Stimulated activated CD8-positive, alpha-beta memory T cell treated with anti-CD3 and anti-CD28 coated beads, Interleukin-7, amount 100 ng/mL, for 48 hours (primary cell): ENCODE measurements around the gene RGS19.

Experiments used
- DNase-seq, 2 donors: peaks; one replicate each; pipeline ENCODE4 v3.0.0-alpha.2; 2020; ENCODE audit warnings: low read depth in 1 of 2; ENCODE audit errors: extremely low read depth in 1 of 2

Gene RGS19

GRCh38 chr20:64037498-64038213 lies 41.7 kb downstream of the RGS19 start:
- no peak for DNase-seq

GRCh38 chr20:64037199-64037497 lies 42.2 kb downstream of the RGS19 start:
- no peak for DNase-seq

DNA sequence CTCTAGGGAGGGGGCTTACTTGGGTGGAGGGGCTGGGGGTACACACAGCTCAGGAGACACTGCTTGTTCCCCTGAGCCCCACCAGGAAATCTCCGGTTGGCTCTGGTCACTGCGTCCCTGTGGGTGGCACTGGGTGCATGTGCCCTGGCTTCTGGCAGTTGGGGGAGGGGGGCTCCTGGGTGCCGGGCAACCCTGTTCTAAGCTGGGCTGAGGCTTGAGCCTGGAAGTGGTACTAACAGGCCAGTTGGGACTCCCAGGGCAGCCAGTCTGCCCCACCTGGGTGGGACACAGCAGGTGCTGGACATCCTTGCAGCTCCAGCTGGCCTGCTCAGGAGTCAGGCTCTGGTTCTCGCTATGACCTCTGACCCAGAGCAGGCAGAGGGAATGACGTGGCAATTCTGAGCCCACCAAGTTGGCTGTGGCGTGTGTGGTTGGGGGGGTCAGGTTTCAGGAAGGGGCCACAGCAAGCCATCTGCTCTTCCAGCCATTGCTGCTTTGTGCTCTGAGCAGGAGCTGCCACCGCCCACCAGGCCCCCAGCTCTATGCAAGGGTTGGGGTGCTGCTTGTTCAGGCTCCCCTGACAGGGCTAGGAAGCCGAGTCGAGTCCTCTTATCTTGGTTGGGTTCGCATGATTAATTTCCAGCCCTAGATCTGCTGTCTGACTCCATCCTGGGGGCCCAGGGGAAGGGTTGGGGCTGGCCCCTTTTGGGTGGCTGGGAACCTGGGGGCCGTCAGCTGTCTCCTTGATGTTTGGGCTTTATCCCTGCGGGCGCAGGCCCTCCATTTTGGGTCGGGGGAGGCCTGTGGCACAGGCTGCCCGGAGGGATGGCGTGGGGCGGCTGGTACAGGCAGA lies 42.7 kb downstream of the RGS19 start:
- DNase-seq = peak in 1 of 2 donors; percentile 65

DNA sequence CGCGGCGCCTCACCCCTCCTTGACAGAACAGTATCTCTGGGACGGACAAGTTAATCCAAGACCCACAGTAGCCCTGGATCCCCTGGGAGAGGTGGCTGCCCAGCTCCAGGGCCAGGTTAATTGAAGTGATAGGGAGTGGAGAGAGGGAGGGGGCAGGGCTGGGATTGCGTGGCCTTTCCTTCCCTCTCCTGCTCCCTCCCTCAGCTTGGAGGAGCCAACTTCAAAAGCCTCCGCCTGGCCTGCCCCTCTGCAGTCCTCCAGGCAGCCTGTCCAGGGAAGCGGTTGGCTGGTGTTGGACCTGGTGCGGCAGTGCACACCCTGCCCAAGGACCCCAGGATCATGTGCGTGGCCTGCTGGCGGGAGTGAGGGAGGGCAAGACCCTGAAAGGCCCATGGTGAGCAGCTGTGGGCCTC lies 43.4 kb downstream of the RGS19 start, which contains the start of gene C20orf204:
TSS of gene C20orf204 (plus strand) at position 250 of the 413 bp plus-strand sequence. CDS start at position 392, 142 bp downstream.
- no peak for DNase-seq

GRCh38 chr20:64035066-64035932 lies 44.0 kb downstream of the RGS19 start:
- peak; percentile 25 to 63 for DNase-seq

GRCh38 chr20:64033981-64034493 lies 45.3 kb downstream of the RGS19 start:
- no peak for DNase-seq

GRCh38 chr20:64032706-64033624 lies 46.4 kb downstream of the RGS19 start:
- no peak for DNase-seq

DNA sequence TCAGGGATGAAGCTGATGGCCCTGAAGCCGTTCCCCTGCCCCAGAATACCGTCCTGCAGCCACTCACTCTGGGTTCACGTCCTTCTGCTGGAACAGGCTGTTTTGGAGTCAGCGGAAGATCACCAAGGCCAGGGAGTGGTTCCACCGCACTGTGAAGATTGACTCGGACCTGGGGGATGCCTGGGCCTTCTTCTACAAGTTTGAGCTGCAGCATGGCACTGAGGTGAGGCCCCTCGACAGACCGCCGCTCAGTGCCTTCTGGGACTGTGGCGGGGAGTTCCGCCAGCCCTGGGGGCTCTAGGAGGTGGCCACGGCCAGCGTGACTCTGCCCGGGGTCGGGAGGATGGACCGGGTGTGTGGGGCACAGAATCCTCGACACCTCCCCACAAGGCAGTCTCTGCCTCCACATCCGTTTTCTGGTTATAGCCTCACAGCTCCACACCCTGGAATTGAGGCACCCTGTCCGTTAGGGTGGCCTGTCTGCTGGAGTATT lies 47.5 kb downstream of the RGS19 start:
- no peak for DNase-seq

DNA sequence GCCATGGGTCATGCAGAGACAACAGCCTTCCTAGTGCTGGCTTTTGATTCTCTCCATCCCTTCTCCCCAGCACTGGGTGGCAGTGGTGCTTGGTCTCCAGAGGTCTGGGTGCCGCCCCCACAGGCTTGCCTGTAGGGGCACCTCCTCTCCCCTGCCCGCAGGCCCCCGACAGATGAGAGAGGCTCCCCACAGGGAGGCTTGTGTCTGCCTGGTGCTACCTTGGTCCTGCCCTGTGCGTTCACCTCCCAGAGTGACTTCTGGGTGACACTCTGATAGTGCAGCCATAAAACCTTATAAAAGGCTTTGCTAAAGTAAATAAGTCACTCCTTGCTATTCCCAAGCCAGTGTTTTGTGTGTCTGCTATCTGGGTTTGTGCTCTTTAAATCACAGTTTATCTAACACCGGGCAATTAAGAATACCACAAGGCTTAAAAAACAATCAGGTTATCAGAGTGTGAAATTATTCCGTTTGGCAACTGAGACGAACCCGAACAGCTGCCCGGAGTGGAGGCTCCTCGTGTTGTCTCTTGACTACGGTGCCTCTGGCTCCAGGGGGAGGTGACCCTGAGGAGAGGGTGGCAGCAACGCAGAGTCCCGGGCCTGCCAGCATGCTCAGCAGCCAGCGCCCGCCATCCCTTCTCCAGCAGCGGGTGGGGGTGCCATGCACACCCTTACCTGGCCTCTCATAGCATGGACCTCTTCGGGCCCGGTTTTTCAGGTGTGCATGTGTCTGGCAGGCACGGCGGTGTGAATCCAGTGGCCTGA lies 48.8 kb downstream of the RGS19 start:
- DNase-seq = no peak

DNA sequence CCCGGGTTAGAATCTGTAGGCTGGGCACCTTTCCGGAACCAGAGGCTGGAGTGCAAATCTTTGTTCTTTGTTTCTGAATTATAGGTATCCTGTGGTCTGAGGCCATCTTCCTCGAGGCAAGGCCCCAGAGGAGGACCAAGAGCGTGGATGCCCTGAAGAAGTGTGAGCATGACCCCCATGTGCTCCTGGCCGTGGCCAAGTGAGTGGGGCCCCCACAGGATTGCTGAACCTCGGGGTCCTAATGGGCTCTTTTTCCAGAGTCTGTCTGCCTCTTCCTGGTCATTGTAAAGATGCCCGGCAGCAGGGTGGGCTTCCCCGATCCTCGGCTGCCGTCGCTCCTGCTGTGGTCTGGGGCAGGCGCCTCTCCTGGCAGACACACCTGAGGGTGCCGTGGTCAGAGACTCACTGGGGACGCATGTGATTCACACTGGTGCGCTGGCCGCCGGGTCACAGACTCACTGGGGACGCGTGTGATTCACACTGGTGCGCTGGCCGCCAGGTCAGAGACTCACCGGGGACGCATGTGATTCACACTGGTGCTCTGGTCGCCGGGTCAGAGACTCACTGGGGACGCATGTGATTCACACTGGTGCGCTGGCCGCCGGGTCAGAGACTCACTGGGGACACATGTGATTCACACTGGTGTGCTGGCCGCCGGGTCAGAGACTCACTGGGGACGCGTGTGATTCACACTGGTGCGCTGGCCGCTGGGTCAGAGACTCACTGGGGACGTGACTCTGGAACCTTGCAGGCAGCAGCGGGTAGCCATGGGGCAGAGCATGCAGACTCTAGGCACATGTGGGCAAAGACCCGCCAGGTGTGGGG lies 49.8 kb downstream of the RGS19 start:
- DNase-seq = no peak

GRCh38 chr20:64027981-64028685 lies 51.2 kb downstream of the RGS19 start:
- DNase-seq = no peak

DNA sequence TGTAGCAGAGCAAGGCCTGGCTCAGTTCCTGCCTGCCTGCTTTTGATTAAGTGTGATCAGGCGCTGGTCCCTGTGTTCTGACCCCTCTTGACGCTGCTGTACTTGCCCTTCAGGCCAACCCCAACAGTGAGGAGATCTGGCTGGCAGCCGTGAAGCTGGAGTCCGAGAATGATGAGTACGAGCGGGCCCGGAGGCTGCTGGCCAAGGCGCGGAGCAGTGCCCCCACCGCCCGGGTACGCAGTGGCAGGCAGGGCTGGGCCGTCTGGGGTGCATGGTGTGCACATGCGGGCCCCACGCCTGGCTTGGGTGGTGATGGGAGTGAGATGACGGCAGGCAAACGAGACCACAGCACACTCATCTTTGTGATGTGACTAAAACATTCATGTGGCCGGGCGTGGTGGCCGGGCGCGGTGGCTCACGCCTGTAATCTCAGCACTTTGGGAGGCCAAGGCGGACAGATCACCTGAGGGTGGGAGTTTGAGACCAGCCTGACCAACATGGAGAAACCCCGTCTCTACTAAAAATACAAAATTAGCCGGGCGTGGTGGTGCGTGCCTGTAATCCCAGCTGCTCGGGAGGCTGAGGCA lies 53.4 kb downstream of the RGS19 start:
- DNase-seq = no peak

GRCh38 chr20:64025101-64025825 lies 54.1 kb downstream of the RGS19 start:
- DNase-seq = no peak

GRCh38 chr20:64024141-64024990 lies 55.0 kb downstream of the RGS19 start:
- DNase-seq = no peak

DNA sequence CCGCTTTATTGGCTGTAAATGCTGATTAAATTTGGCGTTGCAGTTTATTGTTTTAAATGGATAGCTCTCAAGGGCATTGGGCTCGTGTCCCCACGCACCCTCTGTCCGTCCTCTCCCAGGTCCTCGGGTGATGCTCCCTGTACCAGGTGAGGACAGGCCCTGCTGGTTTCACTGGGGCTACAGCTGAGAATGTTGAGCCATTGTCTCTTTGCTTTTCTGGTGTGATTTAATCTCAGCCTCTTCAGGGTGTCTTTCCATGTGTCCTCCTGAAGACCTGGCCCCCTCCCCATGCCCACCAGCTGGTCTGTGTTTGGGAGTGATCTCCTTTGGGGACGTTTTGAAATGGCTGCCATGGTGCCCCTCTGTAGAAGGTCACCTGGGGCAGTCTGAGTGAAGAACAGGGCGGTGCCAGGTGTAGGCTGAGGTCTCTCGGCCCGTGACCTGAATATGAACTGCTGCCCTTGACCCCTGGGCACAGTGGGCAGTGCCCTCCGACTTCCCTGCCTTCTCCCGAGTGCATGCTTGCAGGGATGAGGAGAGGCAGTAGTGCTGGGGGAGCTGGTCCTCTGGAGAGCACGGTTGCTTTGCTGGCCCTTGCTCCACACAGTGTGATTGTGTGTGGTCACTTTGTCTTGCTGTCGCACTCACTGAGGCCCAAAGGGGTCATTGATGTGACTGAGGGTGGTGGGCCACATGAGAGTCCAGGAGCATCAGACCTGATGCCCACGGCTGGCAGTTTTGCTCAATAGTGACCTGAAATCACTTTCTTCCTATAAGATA lies 55.8 kb downstream of the RGS19 start:
- DNase-seq = no peak
